ENCODE results near the gene KRT39. TPM values are rescaled to one million over a fixed set of nuclear protein-coding genes. Genes with fewer than 3 reads are reported as not detected.

The KRT39 gene
- total and polyA plus RNA-seq, 2 of the 13 experiments (the other 11 are each of a cell fraction or from before 2014, with no cell fraction given): 0.07 to 1.2 TPM

GRCh38 chr17:41002814-41003213, 36.1 kb upstream of the KRT39 start (continued):
- TF ChIP-seq KIAA2018 (CRISPR knock-in tag; IDR thresholded peaks at IDR 0.05; ENCODE audit: borderline replicate concordance) (no peak), MAFF (IDR thresholded peaks at IDR 0.05; ENCODE audit: low read depth, low read length) (peak; percentile 22; the same call in 1 of the 2 replicates), CREB1 (IDR thresholded peaks at IDR 0.05) (0 out of 2 replicates have a peak, but pooled peaks have one; percentile 34), CREB1 (CRISPR knock-in tag; IDR thresholded peaks at IDR 0.05) (no peak), ZNF343 (CRISPR knock-in tag; IDR thresholded peaks at IDR 0.05) (no peak), MEF2D (CRISPR knock-in tag; IDR thresholded peaks at IDR 0.05) (no peak), DMTF1 (CRISPR knock-in tag; IDR thresholded peaks at IDR 0.05) (no peak)

All from HepG2 (cell line).